Stomach (tissue), 9 donors: Measurements from ENCODE around the gene RTL5. TPM values are rescaled to one million over a fixed set of nuclear protein-coding genes. Genes with fewer than 3 reads are reported as not detected.

Experiments used
- DNase-seq, 2 donors: peaks; one replicate each; pipeline versions ENCODE4 v3.0.0 to v3.0.0-alpha.2; 2013 to 2019
- H3K27ac ChIP-seq, 5 donors: fragments of 200-600 bp in 4 of 5; sonication (generic) in 4 of 5; one replicate each; pipeline ENCODE4 v1.5.1; 2013 to 2019; ENCODE audit warnings: mild to moderate bottlenecking in 1 of 5, moderate library complexity in 1 of 5
- H3K27me3 ChIP-seq, 3 donors: fragments of 200-600 bp; sonication (generic); one replicate each; pipeline ENCODE4 v1.5.1; 2017 to 2019; ENCODE audit warnings: mixed run types in 1 of 3
- H3K36me3 ChIP-seq, 4 donors: fragments of 200-600 bp; sonication (generic); 1 replicate in 3 of 4; 2 replicates in 1 of 4; pipeline ENCODE4 v1.5.1; 2016 to 2019
- H3K4me1 ChIP-seq, 4 donors: fragments of 200-600 bp; sonication (generic); one replicate each; pipeline ENCODE4 v1.5.1; 2016 to 2019
- H3K4me3 ChIP-seq, 4 donors: fragments of 200-600 bp; sonication (generic) in 3 of 4; one replicate each; pipeline ENCODE4 v1.5.1; 2016 to 2019; ENCODE audit warnings: mild to moderate bottlenecking in 1 of 4
- H3K9me3 ChIP-seq, 4 donors: fragments of 200-600 bp; sonication (generic); one replicate each; pipeline ENCODE4 v1.5.1; 2016 to 2019
- CTCF ChIP-seq, 7 experiments: fragments of 450-650 bp in 4 of 7; fragments of 200-600 bp in 3 of 7; sonication (generic) in 3 of 7; IDR thresholded peaks; one replicate each; pipeline ENCODE4 v1.5.1; 2016 to 2019; ENCODE audit warnings: antibody characterized with exemption in 7 of 7, control low read depth in 2 of 7, mild to moderate bottlenecking in 1 of 7
- EP300 ChIP-seq: sonication (generic); formaldehyde crosslinking; IDR thresholded peaks from one replicate; pipeline ENCODE4 v1.6.1; 2017; ENCODE audit warnings: antibody characterized with exemption
- POLR2A ChIP-seq, 4 donors: fragments of 450-650 bp; IDR thresholded peaks; one replicate each; pipeline ENCODE4 v1.6.1; 2016; ENCODE audit warnings: antibody characterized with exemption in 4 of 4, control low read depth in 2 of 4, mild to moderate bottlenecking in 1 of 4, moderate library complexity in 1 of 4
- POLR2AphosphoS5 ChIP-seq, 3 donors: sonication (generic); formaldehyde crosslinking; IDR thresholded peaks; one replicate each; pipeline ENCODE4 v1.6.1; 2016; ENCODE audit warnings: antibody characterized with exemption in 3 of 3
- WGBS, 5 donors: extraction: QIAGEN DNeasy Blood & Tissue Kit in 3 of 5; methylation state at CpG; one replicate each; pipeline versions ENCODE4 v1.1.5 to v1.1.7; 2013 to 2018; 5-methylcytosine and 5-hydroxymethylcytosine counted together
- intact Hi-C: fragments of 100-400 bp; cut with DNase I; formaldehyde crosslinking; loops from one replicate; pipeline ENCODE4 v1.15.1; 2023; ENCODE audit warnings: low total_unique reads
- polyA plus RNA-seq, 3 donors: library from polyadenylated mRNA; stranded (reverse); fragments of 200-250 nt; gene quantifications; one replicate each; pipeline ENCODE4 v1.2.3, GENCODE V29; 2013
- total RNA-seq, 5 donors: library from RNA; depleted of rRNA; stranded (reverse); fragments of >200 nt; gene quantifications; one replicate each; pipeline versions ENCODE4 v1.1.0 to v1.2.3, GENCODE V29; 2014 to 2016
- donor health status: healthy with polysubstance abuse.
- donor health status: Bipolar disorder and iron deficiency.
- donor health status: healthy.

Gene RTL5
- total and polyA plus RNA-seq, 8 donors = 0.58 to 5.4 (median 2.6) TPM

GRCh38 chrX:72107841-72108595 lies 23.7 kb downstream of the RTL5 start:
- H3K36me3 ChIP-seq = no peaks in the 10 kb centered on the region
- H3K4me3 ChIP-seq = no peak overlapping the region
- intact Hi-C loops = no loop called here
- peaks cover 0 to 4% (median under 1%) of the 10 kb centered on the region in 4 donors for H3K4me1 ChIP-seq
- no peak for TF ChIP-seq POLR2A (IDR thresholded peaks at IDR 0.05)
- no peak for TF ChIP-seq POLR2AphosphoS5 (IDR thresholded peaks at IDR 0.05)
- no peak for TF ChIP-seq EP300
- no peak for TF ChIP-seq CTCF (IDR thresholded peaks at IDR 0.05)
- peak overlapping the region in 1 of 5 donors; percentile 35 for H3K27ac ChIP-seq
- 81 to 89% (median 85%) methylated on average over 10 to 12 of the region's 12 CpGs for WGBS, 5 donors
- no peak for DNase-seq
- H3K9me3 ChIP-seq = no peaks in the 10 kb centered on the region
- H3K27me3 ChIP-seq = no peaks in the 10 kb centered on the region

GRCh38 chrX:72107320-72107719 lies 24.4 kb downstream of the RTL5 start:
- Histone ChIP-seq H3K27me3 (no peaks in the 10 kb centered on the region), H3K4me1 (peaks cover 0 to 8% (median 3%) of the 10 kb centered on the region in 4 donors), H3K9me3 (no peaks in the 10 kb centered on the region), H3K36me3 (no peaks in the 10 kb centered on the region), H3K4me3 (no peak overlapping the region), H3K27ac (peak overlapping the region in 1 of 5 donors; percentile 35)
- intact Hi-C loops = no loop called here
- no peak for TF ChIP-seq CTCF (IDR thresholded peaks at IDR 0.05)
- TF ChIP-seq POLR2AphosphoS5 (IDR thresholded peaks at IDR 0.05) = no peak
- TF ChIP-seq EP300 = no peak
- no peak for TF ChIP-seq POLR2A (IDR thresholded peaks at IDR 0.05)
- no peak for DNase-seq
- WGBS, 5 donors = 68 to 77% (median 74%) methylated on average over 6 of the region's 6 CpGs

- WGBS, 5 donors = 62 to 77% (median 64%) methylated on average over 6 of the region's 6 CpGs
These were observed 26.3 kb downstream of the RTL5 start for GRCh38 chrX:72105436-72105835.

GRCh38 chrX:72102760-72103159 lies 29.0 kb downstream of the RTL5 start:
- H3K4me3 ChIP-seq = no peak overlapping the region
- 25 to 54% (median 38%) methylated on average over 4 of the region's 4 CpGs for WGBS, 5 donors
- DNase-seq = peak in 1 of 2 donors; percentile 49
- H3K27me3 ChIP-seq = peaks cover 0 to 9% (median 0%) of the 10 kb centered on the region in 3 donors
- no peak for TF ChIP-seq POLR2A (IDR thresholded peaks at IDR 0.05)
- no peak for TF ChIP-seq CTCF (IDR thresholded peaks at IDR 0.05)
- no peak for TF ChIP-seq EP300
- TF ChIP-seq POLR2AphosphoS5 (IDR thresholded peaks at IDR 0.05) = no peak
- H3K27ac ChIP-seq = no peak overlapping the region
- intact Hi-C loops = no loop called here
- H3K4me1 ChIP-seq = peaks cover 0 to 20% (median 7%) of the 10 kb centered on the region in 4 donors
- no peaks in the 10 kb centered on the region for H3K9me3 ChIP-seq
- no peaks in the 10 kb centered on the region for H3K36me3 ChIP-seq

More at GRCh38 chrX:72105436-72105835, 26.3 kb downstream of the RTL5 start:
- Histone ChIP-seq H3K27me3 (peaks cover 0 to 8% (median 0%) of the 10 kb centered on the region in 3 donors), H3K4me1 (peaks cover 0 to 20% (median 7%) of the 10 kb centered on the region in 4 donors), H3K4me3 (no peak overlapping the region), H3K9me3 (no peaks in the 10 kb centered on the region), H3K36me3 (no peaks in the 10 kb centered on the region), H3K27ac (peak overlapping the region in 1 of 5 donors; percentile 7)
- no peak for TF ChIP-seq POLR2AphosphoS5 (IDR thresholded peaks at IDR 0.05)
- TF ChIP-seq POLR2A (IDR thresholded peaks at IDR 0.05) = no peak
- no peak for TF ChIP-seq EP300
- TF ChIP-seq CTCF (IDR thresholded peaks at IDR 0.05) = no peak
- no peak for DNase-seq
- intact Hi-C loops = no loop called here
